HG03521 (cell line): ENCODE measurements around the gene ASIC3.

ENCODE experiments used
- ATAC-seq: cut with Tn5 transposase; IDR thresholded peaks from one replicate; pipeline ENCODE4 v1.9.1; 2021; ENCODE audit warnings: mild to moderate bottlenecking, moderate library complexity; ENCODE audit not compliant: unreplicated experiment

The ASIC3 gene

GRCh38 chr7:151085329-151085690 is 37.0 kb downstream of the ASIC3 start:
- no peak for ATAC-seq

DNA sequence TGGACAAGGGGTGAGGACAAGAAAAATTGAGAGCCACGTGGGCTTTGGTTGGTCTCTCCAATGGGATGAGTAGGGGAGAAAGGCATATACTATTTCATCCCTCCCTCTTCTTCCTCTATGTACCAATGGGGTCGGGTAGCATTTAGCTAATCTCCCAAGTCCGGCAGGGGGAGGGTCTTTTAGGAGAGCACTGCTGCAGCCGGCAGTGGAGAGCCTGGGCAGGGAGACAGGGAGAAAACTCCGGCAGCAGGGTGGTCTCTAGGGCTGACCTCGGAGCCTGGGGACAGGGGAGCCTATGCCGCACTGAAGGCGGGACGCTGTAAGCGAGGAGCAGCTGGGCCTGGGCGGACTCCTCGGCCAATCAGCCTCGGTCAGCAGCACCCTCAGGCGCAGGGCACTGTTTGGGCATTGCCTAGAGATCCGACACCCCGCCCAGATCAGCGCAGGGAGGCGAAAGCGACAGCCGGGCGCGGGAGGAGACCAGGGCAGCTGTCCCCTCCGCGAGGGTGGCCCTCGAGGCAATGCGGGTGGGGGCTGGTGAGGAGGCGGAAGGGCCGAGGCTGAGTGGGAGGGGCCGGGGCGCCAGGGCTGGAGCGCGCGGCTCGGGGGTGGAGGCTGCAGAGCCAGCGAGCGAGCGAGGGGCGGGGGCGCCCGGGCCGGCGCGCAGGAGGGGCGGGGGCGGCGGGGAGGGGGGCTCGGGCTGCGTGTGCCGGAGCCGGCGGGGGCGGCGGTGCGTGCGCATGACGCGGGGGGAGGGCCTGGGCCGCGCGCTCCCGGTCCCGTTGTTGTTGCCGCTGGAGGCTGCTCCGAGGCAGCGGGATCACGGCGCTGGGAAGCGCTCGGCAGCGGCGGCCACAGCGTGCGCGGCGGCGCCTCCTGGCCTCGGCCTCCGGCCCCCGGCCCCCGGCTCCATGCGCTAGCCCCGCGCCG is 37.6 kb downstream of the ASIC3 start, which contains the start of gene AGAP3:
Gene AGAP3 (plus strand): TSS at position 785 of the 930 bp plus-strand sequence. CDS start 267 bp downstream, outside the sequence.
- ATAC-seq: peak; percentile 38

GRCh38 chr7:151086802-151087244 is 38.5 kb downstream of the ASIC3 start:
- no peak for ATAC-seq

GRCh38 chr7:151087245-151088018 is 39.1 kb downstream of the ASIC3 start:
- no peak for ATAC-seq

GRCh38 chr7:151088019-151088855 is 39.9 kb downstream of the ASIC3 start:
- ATAC-seq: no peak

- ATAC-seq: no peak
Observed at GRCh38 chr7:151088856-151089699, 40.7 kb downstream of the ASIC3 start.

DNA sequence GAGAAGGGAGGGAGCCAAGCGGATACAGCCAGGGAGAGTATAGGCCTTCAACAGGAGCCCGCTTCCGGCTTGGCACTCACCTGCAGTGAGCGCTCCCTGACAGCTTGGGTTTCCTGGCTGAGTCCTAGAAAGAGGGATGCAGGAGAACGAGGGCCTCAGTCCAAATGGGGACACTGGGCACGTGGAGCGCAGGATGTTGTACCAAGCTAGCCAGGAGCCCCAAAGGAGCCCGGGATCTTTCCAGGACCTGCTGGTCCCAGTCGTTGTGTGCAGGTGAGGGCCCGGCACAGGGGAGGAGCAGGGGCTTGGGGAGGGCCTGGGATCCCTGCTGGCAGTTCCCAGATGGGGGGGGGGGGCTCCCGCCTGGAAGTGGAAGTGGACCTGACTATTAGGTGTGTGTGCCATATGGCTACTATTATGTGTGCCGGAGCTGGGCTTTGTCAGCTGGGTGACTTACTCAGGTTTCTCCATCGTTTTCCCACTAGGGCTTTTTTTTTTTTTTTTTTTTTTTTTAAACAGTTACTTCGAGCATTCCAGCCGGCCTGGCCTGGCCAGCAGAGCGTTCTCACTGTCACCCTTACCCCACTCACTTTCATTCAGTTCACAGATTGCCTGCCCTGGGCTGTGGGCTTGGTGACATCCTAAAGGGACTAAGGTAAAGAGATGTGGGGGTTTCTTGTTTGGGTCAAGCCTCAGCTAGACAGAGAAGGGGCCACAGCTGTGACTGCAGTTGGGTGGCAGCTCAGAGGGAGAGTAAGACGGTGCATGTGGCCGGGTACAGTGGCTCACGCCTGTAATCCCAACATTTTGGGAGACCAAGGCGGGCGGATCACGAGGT is 41.8 kb downstream of the ASIC3 start:
- ATAC-seq: no peak

- ATAC-seq: no peak
Observed at GRCh38 chr7:151091003-151091402, 42.7 kb downstream of the ASIC3 start.

GRCh38 chr7:151091431-151091830 is 43.1 kb downstream of the ASIC3 start:
- ATAC-seq: no peak

DNA sequence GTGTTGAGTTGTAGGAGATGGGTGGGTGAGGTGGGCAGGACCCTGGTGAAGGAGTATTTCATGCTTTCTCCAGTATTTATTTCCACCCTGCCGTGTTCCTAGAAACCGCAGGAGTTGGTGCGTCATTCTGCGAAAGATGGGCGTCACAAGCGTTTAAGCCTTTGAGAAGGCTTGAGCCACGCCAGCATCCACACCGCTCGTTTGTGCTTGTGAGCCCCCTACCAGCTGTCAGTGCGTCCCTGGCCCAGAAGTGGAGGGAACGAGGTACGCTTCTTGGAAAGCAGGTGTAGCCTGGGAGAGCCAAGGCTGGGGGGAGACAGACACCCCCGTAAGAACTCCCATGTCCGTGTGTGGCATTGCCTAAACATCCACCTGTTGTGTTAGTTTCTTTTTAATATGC is 43.7 kb downstream of the ASIC3 start:
- ATAC-seq: no peak

DNA sequence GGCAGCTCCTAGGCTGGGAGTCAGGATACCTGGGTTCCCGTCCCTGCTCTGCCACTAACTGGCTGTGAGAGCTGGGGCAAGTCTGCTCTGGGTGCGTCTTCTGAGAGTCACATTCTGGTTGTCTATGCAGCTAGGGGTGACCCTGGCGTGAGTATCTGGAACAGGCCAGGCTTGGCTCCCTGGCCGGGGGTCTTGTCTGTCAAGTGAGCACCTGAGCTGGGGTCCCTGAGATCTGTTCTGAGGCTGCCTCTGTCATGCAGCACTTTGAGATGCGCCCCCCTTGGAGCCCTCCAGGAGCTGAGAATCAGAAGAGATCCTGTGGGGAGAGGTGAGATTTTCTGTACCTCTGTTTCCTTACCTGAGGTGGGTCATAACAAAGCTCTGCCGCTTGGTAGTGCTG is 45.4 kb downstream of the ASIC3 start:
- no peak for ATAC-seq

DNA sequence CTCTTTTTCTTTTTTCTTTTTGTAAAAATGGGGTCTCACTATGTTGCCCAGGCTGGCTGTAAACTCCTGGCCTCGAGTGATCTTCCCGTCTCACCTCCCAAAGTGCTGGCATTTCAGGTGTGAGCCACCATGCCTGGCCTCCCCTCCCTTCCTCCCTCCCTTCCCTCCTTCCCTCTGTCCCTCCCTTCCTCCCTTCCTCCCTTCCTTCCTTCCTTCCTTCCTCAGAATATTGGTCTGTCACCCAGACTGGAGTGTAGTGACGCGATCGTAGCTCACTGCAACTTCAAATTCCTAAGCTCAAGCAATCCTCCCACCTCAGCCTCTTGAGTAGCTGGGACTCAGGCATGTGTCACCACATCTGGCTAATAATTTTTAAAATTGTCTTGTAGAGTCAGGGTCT is 46.3 kb downstream of the ASIC3 start:
- ATAC-seq: no peak

DNA sequence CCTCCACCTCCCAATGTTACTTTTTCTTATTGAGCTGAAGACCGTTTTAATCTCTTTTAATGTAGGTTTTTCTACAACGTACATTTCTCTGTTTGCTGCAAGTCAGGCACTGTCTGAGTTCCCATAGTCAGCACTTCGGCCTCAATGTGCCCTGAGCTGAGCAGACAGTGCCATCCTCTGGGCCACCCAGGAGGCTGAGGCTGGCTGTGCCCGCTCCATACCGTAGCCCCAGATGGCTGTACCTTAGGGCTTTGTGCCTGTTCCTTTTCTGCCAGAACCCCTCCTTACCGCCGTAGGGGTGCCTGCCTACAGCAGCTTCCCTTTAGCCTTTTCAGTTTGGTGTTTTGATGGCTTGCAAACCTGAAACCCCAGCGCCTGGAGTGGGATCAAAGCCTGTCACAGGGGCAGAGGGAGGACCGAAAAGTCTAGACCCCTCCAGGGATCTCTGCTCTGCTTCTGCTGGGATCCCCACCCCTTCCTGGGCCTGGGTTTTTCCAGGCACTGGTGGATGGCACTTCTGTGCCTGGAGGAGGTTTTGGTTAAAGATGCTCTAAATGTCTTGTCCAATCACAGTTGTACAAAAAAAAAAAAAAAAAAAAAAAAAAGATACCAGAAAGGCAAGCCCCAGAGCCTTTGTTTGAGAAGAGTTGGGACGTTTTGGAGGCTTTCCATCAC is 46.9 kb downstream of the ASIC3 start:
- ATAC-seq: no peak

DNA sequence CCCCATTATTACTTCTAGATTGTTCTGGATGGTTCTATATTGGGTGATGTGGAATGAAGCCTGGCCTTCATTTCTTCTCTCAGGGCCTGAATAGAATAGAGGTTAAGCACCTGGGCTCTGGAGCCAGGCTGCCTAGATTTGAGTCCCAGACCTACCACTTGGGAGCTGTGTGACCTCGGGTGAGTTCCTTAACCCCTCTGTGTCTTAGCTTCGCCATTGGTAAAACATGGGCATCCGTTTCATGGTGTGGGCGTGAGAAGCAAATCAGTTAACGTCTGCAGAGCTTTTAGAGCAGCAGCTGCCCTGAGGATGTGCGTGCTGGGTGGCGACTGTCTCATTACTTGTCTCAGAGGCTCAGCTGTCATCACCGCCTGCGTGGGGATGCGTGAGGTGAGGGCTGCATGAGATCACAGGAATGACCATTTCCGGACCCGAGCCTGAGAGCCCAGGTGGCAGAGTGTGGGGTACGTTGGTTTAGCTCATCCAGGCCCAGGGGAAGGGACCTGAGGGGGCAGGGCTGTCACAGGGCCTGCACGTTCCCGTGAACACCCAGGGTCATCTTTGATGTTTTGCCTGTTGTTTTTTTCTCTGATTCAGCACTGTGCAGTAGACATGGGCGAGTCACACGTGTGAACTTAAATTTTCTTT is 47.6 kb downstream of the ASIC3 start:
- ATAC-seq: no peak

DNA sequence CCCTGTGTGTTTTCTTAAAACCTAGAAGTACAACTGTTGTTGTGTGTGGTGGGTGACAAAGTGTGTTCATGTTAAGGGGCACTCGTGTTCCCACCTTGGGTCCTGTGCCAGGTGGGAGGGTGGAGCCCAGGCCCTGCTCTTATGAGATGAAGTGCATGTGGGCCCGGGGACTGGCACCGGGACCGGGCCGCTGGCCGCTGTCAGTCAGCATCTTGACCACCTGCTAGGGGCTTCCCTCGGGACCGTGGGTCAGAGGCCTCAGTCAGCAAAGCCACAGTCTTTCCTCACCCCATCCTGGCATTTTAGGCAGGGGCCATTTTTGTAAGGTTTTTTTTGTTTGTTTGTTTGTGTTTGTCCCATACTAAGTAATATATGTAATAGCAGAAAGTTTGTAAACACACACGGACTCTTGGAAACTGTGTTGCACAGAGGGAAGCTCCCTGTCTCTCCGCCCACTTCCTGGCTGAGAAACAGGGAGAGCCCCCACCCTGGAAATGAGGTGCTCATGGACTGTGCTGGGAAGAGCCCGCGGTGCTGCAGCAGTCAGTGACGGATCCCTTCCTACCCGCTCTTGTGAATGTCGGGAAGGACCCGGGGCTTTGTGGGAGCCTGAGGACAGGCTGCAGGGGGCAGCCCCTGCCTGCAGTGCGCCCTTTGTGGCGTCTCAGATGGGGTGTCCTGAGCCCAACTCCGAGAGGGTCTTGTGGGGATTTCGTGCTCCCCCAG is 51.3 kb downstream of the ASIC3 start:
- no peak for ATAC-seq

DNA sequence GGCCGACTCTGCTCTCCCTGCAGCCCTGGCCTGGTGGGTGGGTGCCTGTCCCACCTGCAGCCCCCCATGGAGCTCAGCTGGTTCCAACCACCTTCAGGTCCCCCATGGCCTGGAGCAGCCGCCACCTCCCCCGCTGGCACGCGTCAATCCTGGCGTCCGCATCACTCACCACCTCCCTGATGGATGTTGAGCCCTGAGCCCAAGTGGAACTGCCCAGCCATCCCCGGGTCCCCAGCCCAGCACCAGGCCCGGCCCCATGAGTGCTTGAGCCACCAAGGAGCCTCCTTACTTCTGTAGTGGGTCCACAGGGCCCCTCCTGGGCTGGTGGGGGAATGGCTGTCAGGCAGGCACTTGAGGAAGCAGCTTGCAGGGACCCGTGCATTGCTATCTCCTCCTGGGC is 52.6 kb downstream of the ASIC3 start:
- no peak for ATAC-seq

DNA sequence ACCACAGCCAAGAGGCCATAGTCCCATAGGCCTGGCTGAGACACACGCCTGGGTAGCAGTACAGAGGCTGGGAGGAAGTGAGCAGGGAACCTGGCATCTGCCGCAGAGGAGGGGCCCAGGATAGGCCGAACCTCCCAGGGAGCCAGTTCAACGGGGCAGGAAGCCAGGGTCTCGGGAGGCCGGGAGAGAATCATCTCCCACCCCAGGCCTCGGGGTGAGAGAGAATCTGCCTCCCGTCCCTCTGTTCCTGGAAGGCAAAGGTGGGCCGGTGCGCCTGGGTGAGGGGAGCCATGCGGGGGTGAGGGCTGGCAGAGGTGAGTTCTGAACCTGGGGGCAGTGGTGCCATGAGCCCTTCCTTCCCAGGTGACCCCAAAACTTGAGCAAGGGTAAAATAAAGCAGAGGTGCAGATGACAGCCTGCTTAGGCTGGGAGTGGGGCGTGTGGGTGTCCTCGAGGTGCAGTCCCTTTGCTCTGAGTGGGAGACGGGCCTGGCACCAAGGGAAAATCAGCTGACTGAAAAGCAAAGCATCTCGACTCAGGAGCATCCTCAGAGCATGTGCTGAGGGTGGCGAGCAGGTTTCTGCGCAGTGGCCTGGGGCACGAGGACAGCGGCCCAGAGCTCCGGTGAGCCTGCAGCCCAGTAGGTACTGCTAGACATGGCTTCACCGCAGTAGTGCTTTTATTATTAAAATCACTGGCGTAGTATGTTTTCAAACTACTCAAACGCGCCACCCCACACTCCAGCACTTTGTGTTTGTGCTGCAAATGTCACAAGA is 53.5 kb downstream of the ASIC3 start:
- no peak for ATAC-seq
